Measurements from ENCODE around the gene MAGEA9. TPM values are rescaled to one million over a fixed set of nuclear protein-coding genes. Genes with fewer than 3 reads are reported as not detected.
"Not testable (repeated sequence)": the region's sequence is repeated elsewhere in the genome, so short reads cannot be mapped to it uniquely, and the experiment has no call there.

MAGEA9 gene
- total and polyA plus RNA-seq, 2 experiments from 2014 or later, result not detected

GRCh38 chrX:149758068-149758714 is 23.5 kb upstream of the MAGEA9 start:
- Mint-ChIP-seq H3K4me1 (no peaks in the 10 kb centered on the region), H3K36me3 (ENCODE audit: low read depth) (no peaks in the 10 kb centered on the region), H3K27ac (no peak overlapping the region), H3K4me3 (no peak overlapping the region), H3K27me3 (ENCODE audit: insufficient read depth, low read depth, poor library complexity) (peaks cover 8% of the 10 kb centered on the region), H3K9me3 (no peaks in the 10 kb centered on the region)
- Histone ChIP-seq H3K4me2 (no peak overlapping the region), H4K20me1 (replicated peaks; ENCODE audit: insufficient read depth) (no peaks in the 10 kb centered on the region), H3K9me2 (ENCODE audit: insufficient read depth) (no peaks in the 10 kb centered on the region), H3K27ac (ENCODE audit: low read depth) (no peak overlapping the region), H3K27me3 (ENCODE audit: insufficient read depth) (no peaks in the 10 kb centered on the region), H3K36me3 (ENCODE audit: insufficient read depth) (no peaks in the 10 kb centered on the region), H3F3A (replicated peaks; ENCODE audit: low read depth) (no peaks in the 10 kb centered on the region), H3K79me2 (replicated peaks; ENCODE audit: insufficient read depth) (no peaks in the 10 kb centered on the region), H3K4me1 (ENCODE audit: insufficient read depth) (no peaks in the 10 kb centered on the region), H2AFZ (no peak overlapping the region), H3K4me3 (no peak overlapping the region)
- ATAC-seq (no peak), DNase-seq (ENCODE audit: low spot score) (no peak)
- no peak for TF ChIP-seq CTCF (conservative IDR thresholded peaks at IDR 0.05; ENCODE audit: low read depth in 2 of 2)
- TF ChIP-seq CREB1 (CRISPR knock-in tag; IDR thresholded peaks at IDR 0.05; ENCODE audit: low read depth), result no peak
- TF ChIP-seq ZNF462 (CRISPR knock-in tag; IDR thresholded peaks at IDR 0.05), result no peak
- no peak for TF ChIP-seq EZH2 (IDR thresholded peaks at IDR 0.05; ENCODE audit: low read depth, unreplicated experiment)

- not testable (repeated sequence) for H3K27me3 Mint-ChIP-seq (ENCODE audit: insufficient read depth, low read depth, poor library complexity); ATAC-seq; H3F3A ChIP-seq (replicated peaks; ENCODE audit: low read depth); H3K4me3 ChIP-seq; H3K27me3 ChIP-seq (ENCODE audit: insufficient read depth); H3K4me2 ChIP-seq; H3K4me1 Mint-ChIP-seq; H3K9me3 Mint-ChIP-seq; H3K27ac ChIP-seq (ENCODE audit: low read depth); H4K20me1 ChIP-seq (replicated peaks; ENCODE audit: insufficient read depth); H3K27ac Mint-ChIP-seq; H3K79me2 ChIP-seq (replicated peaks; ENCODE audit: insufficient read depth); DNase-seq (ENCODE audit: low spot score); H3K4me1 ChIP-seq (ENCODE audit: insufficient read depth); H3K36me3 Mint-ChIP-seq (ENCODE audit: low read depth); H3K4me3 Mint-ChIP-seq; H2AFZ ChIP-seq; H3K9me2 ChIP-seq (ENCODE audit: insufficient read depth); H3K36me3 ChIP-seq (ENCODE audit: insufficient read depth)
These were observed 23.0 kb upstream of the MAGEA9 start for GRCh38 chrX:149758715-149759078.

Measured in GM23338 (cell line).